ENCODE data around the gene CFAP99.

The CFAP99 gene

DNA sequence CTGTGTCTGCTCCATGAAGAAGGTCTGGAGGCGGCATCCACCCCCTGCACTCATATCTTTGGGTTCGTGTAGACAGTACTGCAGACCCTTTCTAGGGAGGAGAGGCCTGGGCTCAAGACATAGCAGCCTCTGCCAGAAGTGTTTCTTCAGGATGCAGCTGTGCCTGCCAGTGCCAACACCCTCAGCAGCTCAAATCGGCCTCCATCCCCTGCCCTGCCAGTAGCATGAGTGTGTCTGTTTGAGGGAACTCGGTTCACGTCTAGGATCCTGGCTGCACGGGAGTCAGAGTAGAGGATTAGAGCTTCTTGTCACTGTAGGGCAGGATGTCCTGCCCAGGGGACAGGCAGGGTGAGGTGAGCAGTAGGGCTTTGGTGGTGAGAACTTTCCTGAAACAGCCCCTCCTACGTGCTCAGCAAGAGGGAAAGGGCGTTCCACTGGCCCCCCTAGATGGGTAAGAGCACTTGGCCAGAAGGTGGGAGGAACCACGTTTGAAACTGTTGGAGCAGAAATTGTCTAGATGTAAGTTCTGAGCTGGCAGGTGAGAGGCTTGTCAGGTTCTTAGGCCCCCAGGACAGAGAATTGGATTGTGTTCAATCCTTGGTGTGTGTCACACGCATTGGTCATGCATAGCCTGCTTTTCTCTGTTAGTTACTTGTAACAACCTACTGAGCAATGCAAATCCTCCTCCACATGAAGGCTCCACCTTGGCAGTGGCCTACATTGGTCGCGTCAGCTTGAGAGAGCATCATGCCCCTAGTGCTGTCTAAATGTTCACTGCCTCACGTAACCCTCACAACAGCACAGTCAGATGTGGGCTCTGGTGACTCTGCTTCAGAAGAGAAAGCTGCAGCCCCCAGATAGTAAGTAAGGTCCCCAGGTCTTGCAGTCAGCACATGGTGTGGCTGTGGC lies 91.8 kb downstream of the CFAP99 start:
- Histone ChIP-seq H3K9me3 (ENCODE audit: low read depth, low read length) (no peaks in the 10 kb centered on the region), H3K36me3 (ENCODE audit: insufficient read depth, low read length) (peaks cover 87% of the 10 kb centered on the region), H3K27ac (no peak overlapping the region), H3K4me3 (no peak overlapping the region), H3K9ac (ENCODE audit: insufficient read length) (no peak overlapping the region)
- no peak for TF ChIP-seq POLR2AphosphoS5 (IDR thresholded peaks at IDR 0.05; ENCODE audit: borderline replicate concordance, low read depth, low read length)
- no peak for TF ChIP-seq EZH2 (IDR thresholded peaks at IDR 0.05)
- no peak for TF ChIP-seq FOXP2 (optimal IDR thresholded peaks at IDR 0.05; ENCODE audit: control extremely low read depth, extremely low read length, insufficient read depth)
- DNase-seq (ENCODE audit: low read depth, low spot score), result no peak

GRCh38 chr4:2511645-2512131 lies 92.9 kb downstream of the CFAP99 start:
- Histone ChIP-seq H3K4me3 (no peak overlapping the region), H3K27ac (no peak overlapping the region), H3K9me3 (ENCODE audit: low read depth, low read length) (no peaks in the 10 kb centered on the region), H3K9ac (ENCODE audit: insufficient read length) (no peak overlapping the region), H3K36me3 (ENCODE audit: insufficient read depth, low read length) (peaks cover 85% of the 10 kb centered on the region)
- no peak for TF ChIP-seq POLR2AphosphoS5 (IDR thresholded peaks at IDR 0.05; ENCODE audit: borderline replicate concordance, low read depth, low read length)
- no peak for DNase-seq (ENCODE audit: low read depth, low spot score)
